Breast epithelium (tissue), 3 donors: ENCODE results near the gene KIF17.

Experiments
- CTCF ChIP-seq, 3 donors: fragments of 450-650 bp; IDR thresholded peaks; one replicate each; pipeline ENCODE4 v1.5.1; 2016 to 2017; ENCODE audit warnings: antibody characterized with exemption in 3 of 3, mild to moderate bottlenecking in 3 of 3, moderate library complexity in 3 of 3
- POLR2A ChIP-seq: fragments of 450-650 bp; IDR thresholded peaks from one replicate; pipeline ENCODE4 v1.6.1; 2016; ENCODE audit warnings: antibody characterized with exemption, mild to moderate bottlenecking, moderate library complexity
- POLR2AphosphoS5 ChIP-seq, 3 donors: sonication (generic); formaldehyde crosslinking; IDR thresholded peaks; one replicate each; pipeline ENCODE4 v1.6.1; 2017; ENCODE audit warnings: antibody characterized with exemption in 3 of 3

DNA sequence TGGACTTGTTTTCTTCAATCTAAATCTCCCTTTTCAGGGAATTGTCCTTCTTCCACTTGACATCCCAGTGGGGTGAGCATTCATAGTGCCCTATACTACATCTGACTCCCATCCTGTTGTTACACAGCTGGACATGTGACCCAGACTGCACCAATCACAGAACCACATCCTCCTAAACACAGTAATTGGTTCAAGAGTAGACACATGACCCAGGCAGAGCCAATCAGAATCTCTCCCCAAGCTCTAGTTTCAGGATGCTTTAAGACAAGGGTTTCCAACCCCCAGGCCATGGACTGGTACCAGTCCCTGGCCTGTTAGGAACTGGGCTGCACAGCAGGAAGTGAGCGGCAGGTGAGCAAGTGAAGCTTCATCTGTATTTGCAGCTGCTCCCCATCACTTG is 51.0 kb downstream of the KIF17 start:
- TF ChIP-seq POLR2AphosphoS5 (IDR thresholded peaks at IDR 0.05) (no peak), POLR2A (no peak), CTCF (IDR thresholded peaks at IDR 0.05) (no peak)
